Neural progenitor cell (in vitro differentiated cells): ENCODE results near the gene E2F2. TPM values are rescaled to one million over a fixed set of nuclear protein-coding genes. Genes with fewer than 3 reads are reported as not detected.

Source experiments
- DNase-seq: peaks from one replicate; pipeline ENCODE4 v3.0.0-alpha.2; 2016; ENCODE audit warnings: low spot score
- H2AFZ ChIP-seq: fragments of 200-600 bp; sonication (generic); replicated peaks from 2 replicates; pipeline ENCODE4 v1.6.1; 2016; ENCODE audit warnings: antibody characterized with exemption
- H3F3A ChIP-seq: fragments of 200-600 bp; sonication (generic); 2 replicates; pipeline ENCODE4 v1.6.1; 2016; ENCODE audit warnings: antibody characterized with exemption, low read depth
- H3K27ac ChIP-seq: fragments of 200-600 bp; sonication (generic); 2 replicates; pipeline ENCODE4 v1.5.1; 2016; ENCODE audit warnings: mild to moderate bottlenecking
- H3K27me3 ChIP-seq: fragments of 200-600 bp; sonication (generic); 2 replicates; pipeline ENCODE4 v1.6.1; 2016; ENCODE audit warnings: mild to moderate bottlenecking, moderate library complexity
- H3K36me3 ChIP-seq: fragments of 200-600 bp; sonication (generic); 2 replicates; pipeline ENCODE4 v1.5.1; 2016
- H3K4me1 ChIP-seq: fragments of 200-600 bp; sonication (generic); 2 replicates; pipeline ENCODE4 v1.6.1; 2016; ENCODE audit warnings: mixed run types
- H3K4me2 ChIP-seq: fragments of 200-600 bp; sonication (generic); 2 replicates; pipeline ENCODE4 v1.6.1; 2016
- H3K4me3 ChIP-seq: fragments of 200-600 bp; sonication (generic); 2 replicates; pipeline ENCODE4 v1.5.1; 2016
- H3K79me2 ChIP-seq: fragments of 200-600 bp; sonication (generic); 2 replicates; pipeline ENCODE4 v1.6.1; 2016; ENCODE audit warnings: low read depth
- H3K9ac ChIP-seq: fragments of 200-600 bp; sonication (generic); 2 replicates; pipeline ENCODE4 v1.6.1; 2016
- H3K9me3 ChIP-seq: fragments of 200-600 bp; sonication (generic); 2 replicates; pipeline ENCODE4 v1.5.1; 2016; ENCODE audit warnings: low read depth
- H4K20me1 ChIP-seq: fragments of 200-600 bp; sonication (generic); 2 replicates; pipeline ENCODE4 v1.6.1; 2016; ENCODE audit warnings: low read depth
- H3K27ac Mint-ChIP-seq: 3 replicates; pipeline ENCODE4 v1.8.0; 2021; ENCODE audit warnings: mixed read lengths
- H3K27me3 Mint-ChIP-seq: 2 replicates; pipeline ENCODE4 v1.8.0; 2022; ENCODE audit warnings: low read depth, mild to moderate bottlenecking, inconsistent platforms, moderate library complexity, mixed read lengths; ENCODE audit not compliant: insufficient read depth
- H3K36me3 Mint-ChIP-seq: 3 replicates; pipeline ENCODE4 v1.8.0; 2021; ENCODE audit warnings: mixed read lengths
- H3K4me1 Mint-ChIP-seq: 3 replicates; pipeline ENCODE4 v1.8.0; 2021; ENCODE audit warnings: mixed read lengths
- H3K4me3 Mint-ChIP-seq: 3 replicates; pipeline ENCODE4 v1.8.0; 2021; ENCODE audit warnings: mild to moderate bottlenecking, moderate library complexity, mixed read lengths
- H3K9me3 Mint-ChIP-seq: 3 replicates; pipeline ENCODE4 v1.8.0; 2020; ENCODE audit warnings: mixed read lengths
- EZH2 ChIP-seq: fragments of 200-600 bp; sonication (generic); IDR thresholded peaks from 2 replicates; pipeline ENCODE4 v1.6.1; 2017; ENCODE audit warnings: antibody characterized with exemption, mild to moderate bottlenecking, moderate library complexity
- EZH2phosphoT487 ChIP-seq: fragments of 200-600 bp; sonication (generic); IDR thresholded peaks from 2 replicates; pipeline ENCODE4 v1.6.1; 2017; ENCODE audit warnings: antibody characterized with exemption
- total RNA-seq: library from RNA; depleted of rRNA; stranded (reverse); fragments of >200 nt; gene quantifications from 2 replicates; pipeline ENCODE4 v1.2.3, GENCODE V29; 2015; ENCODE audit warnings: low replicate concordance
- TF ChIP-seq, protein P1 (sequence below): fragments of 200-600 bp; sonication (generic); IDR thresholded peaks from 2 replicates; pipeline ENCODE4 v1.5.1; 2017; ENCODE audit warnings: antibody characterized with exemption, mild to moderate bottlenecking

The E2F2 gene
- total RNA-seq, 1 donor from 2014 or later, result 3.4 TPM

DNA sequence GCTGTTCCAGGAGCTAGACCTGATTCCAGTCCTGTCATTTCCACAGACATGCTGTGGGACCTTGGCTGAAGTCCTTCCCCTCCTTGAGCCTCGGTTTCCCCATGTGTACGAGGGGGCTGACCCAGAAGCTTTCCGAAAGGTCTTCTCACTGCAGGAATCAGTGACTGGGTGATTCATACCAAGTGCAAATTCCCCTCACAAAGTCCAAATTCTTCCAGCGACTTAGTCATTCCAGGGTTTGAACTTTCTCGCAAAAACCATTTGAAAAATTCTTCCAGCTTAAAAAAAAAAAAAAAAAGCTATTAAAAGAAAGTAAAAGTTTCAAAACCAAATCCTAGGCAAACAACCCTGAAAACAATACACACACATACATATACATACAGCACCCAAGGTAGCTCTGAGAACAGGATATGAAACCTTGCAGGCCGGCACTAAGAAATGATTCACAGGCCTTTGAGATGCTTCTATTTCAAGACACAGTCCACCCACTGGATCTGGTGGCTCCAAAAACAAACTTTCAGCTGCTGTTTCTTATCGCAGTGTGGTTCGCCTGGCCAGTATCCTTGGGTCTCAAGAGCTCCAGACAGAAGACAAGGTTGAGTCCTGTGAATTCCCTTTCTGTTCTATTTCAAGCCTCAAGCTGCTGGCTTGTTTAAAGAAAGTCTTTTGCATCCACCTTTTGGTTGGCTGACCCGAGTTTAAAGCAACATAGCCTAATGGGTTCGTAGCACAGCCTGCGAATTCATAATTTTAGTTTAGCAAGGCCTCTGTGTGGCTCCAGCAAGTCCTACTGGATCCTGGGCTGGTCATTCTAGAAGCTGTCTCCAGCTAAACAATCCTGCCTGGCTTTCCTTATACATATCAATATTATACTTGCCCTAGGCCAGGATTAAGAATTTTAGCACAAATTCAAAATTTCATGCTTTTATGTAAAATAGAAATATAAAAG, 46.3 kb upstream of the E2F2 start:
- Mint-ChIP-seq H3K4me1 (peaks cover 49% of the 10 kb centered on the region), H3K9me3 (no peaks in the 10 kb centered on the region), H3K4me3 (no peak overlapping the region), H3K36me3 (no peaks in the 10 kb centered on the region), H3K27me3 (peaks cover 3% of the 10 kb centered on the region), H3K27ac (peak overlapping the region; percentile 91)
- peak overlapping the region; percentile 33 for H2AFZ ChIP-seq
- no peak overlapping the region for H3K4me3 ChIP-seq
- no peaks in the 10 kb centered on the region for H3K36me3 ChIP-seq
- H3K27ac ChIP-seq, result no peak overlapping the region
- H3K27me3 ChIP-seq, result no peaks in the 10 kb centered on the region
- H4K20me1 ChIP-seq, result no peaks in the 10 kb centered on the region
- H3K9me3 ChIP-seq, result no peaks in the 10 kb centered on the region
- peaks cover 6% of the 10 kb centered on the region for H3K4me1 ChIP-seq
- no peak overlapping the region for H3K9ac ChIP-seq
- DNase-seq, result no peak
- H3K79me2 ChIP-seq, result no peaks in the 10 kb centered on the region
- TF ChIP-seq EZH2 (no peak), EZH2phosphoT487 (no peak)
- TF ChIP-seq, protein P1, sequence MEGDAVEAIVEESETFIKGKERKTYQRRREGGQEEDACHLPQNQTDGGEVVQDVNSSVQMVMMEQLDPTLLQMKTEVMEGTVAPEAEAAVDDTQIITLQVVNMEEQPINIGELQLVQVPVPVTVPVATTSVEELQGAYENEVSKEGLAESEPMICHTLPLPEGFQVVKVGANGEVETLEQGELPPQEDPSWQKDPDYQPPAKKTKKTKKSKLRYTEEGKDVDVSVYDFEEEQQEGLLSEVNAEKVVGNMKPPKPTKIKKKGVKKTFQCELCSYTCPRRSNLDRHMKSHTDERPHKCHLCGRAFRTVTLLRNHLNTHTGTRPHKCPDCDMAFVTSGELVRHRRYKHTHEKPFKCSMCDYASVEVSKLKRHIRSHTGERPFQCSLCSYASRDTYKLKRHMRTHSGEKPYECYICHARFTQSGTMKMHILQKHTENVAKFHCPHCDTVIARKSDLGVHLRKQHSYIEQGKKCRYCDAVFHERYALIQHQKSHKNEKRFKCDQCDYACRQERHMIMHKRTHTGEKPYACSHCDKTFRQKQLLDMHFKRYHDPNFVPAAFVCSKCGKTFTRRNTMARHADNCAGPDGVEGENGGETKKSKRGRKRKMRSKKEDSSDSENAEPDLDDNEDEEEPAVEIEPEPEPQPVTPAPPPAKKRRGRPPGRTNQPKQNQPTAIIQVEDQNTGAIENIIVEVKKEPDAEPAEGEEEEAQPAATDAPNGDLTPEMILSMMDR, result no peak
- peaks cover 5% of the 10 kb centered on the region for H3F3A ChIP-seq
- H3K4me2 ChIP-seq, result no peak overlapping the region

DNA sequence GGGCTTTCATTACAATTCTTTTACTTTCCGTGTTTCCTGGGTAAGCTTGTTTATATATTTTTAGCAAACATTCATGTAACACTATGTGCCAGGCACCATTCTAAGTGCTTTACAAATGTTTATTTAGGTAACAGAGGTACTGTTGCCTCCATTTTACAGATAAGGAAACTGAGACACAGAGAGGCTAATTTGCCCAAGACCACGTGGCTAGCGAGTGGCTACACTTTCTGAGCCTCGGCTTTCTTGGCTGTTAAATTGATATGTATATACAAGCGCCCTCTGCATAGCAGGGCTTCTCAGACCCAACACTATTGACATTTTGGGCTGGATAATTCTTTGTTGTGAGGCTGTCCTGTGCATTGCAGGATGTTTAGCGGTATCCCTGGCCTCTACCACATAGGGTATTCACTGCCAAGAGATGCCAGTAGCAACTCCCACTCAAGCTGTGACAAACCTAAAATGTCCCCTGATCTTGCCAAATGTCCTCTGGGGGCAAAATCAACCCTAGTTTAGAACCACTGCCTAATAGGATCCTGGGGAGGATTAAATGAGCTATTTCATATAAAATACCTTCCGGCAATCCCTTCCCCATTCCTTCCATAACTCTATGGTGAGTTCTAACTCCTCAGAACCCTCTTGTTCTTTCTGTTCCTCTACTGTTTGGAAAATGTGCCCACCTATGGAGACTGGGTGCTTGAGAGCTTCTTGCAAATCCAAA, 45.5 kb upstream of the E2F2 start:
- no peaks in the 10 kb centered on the region for H3K9me3 Mint-ChIP-seq
- DNase-seq, result no peak
- peaks cover 4% of the 10 kb centered on the region for H3K27me3 Mint-ChIP-seq
- H3K4me1 ChIP-seq, result peaks cover 6% of the 10 kb centered on the region
- H4K20me1 ChIP-seq, result no peaks in the 10 kb centered on the region
- H2AFZ ChIP-seq, result no peak overlapping the region
- no peak overlapping the region for H3K27ac ChIP-seq
- no peaks in the 10 kb centered on the region for H3K9me3 ChIP-seq
- H3K79me2 ChIP-seq, result no peaks in the 10 kb centered on the region
- peaks cover 5% of the 10 kb centered on the region for H3F3A ChIP-seq
- no peaks in the 10 kb centered on the region for H3K36me3 ChIP-seq
- H3K36me3 Mint-ChIP-seq, result no peaks in the 10 kb centered on the region
- peaks cover 50% of the 10 kb centered on the region for H3K4me1 Mint-ChIP-seq
- no peak overlapping the region for H3K9ac ChIP-seq
- H3K4me3 ChIP-seq, result no peak overlapping the region
- TF ChIP-seq EZH2phosphoT487 (no peak), EZH2 (no peak)
- TF ChIP-seq, protein P1, result no peak
- H3K27ac Mint-ChIP-seq, result peak overlapping the region; percentile 91
- H3K4me3 Mint-ChIP-seq, result no peak overlapping the region
- H3K4me2 ChIP-seq, result no peak overlapping the region
- no peaks in the 10 kb centered on the region for H3K27me3 ChIP-seq

DNA sequence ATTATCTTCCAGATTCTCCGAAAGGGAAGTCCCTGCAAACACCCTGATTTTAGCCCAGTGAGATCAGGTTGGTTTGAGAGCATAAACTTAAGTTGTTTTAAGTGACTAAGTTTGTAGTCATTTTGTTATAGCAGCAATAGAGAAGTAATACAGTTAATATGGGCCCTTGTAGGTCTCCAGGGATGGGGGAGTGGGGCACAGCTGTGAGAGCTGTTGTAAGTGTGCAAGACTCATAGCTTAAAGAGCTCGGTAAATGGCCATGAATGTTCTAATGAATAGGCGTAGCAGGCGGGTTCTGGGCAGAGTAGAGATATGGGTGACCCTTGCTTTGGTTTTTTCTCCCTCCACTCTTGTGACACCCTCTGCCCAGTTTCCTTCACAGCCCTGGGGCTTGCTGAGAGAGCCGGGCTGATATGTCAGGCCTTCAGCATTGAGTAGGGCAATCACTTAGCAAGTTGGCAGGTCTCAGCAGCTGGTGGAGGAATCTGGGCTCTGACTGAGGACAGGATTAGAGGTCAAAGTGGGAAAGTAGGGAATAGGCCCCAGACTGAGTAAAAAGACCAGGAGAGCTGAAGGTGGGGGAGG, 44.3 kb upstream of the E2F2 start:
- H3K4me1 Mint-ChIP-seq, result peaks cover 48% of the 10 kb centered on the region
- no peak overlapping the region for H3K9ac ChIP-seq
- no peaks in the 10 kb centered on the region for H3K36me3 Mint-ChIP-seq
- H3F3A ChIP-seq, result peaks cover 10% of the 10 kb centered on the region
- H3K27me3 Mint-ChIP-seq, result peaks cover 7% of the 10 kb centered on the region
- no peaks in the 10 kb centered on the region for H3K9me3 ChIP-seq
- no peak overlapping the region for H2AFZ ChIP-seq
- no peaks in the 10 kb centered on the region for H3K36me3 ChIP-seq
- no peak for DNase-seq
- H3K79me2 ChIP-seq, result no peaks in the 10 kb centered on the region
- no peaks in the 10 kb centered on the region for H3K9me3 Mint-ChIP-seq
- H3K27ac Mint-ChIP-seq, result no peak overlapping the region
- no peak overlapping the region for H3K27ac ChIP-seq
- H3K4me3 ChIP-seq, result no peak overlapping the region
- no peaks in the 10 kb centered on the region for H4K20me1 ChIP-seq
- H3K4me2 ChIP-seq, result no peak overlapping the region
- TF ChIP-seq EZH2, result no peak
- TF ChIP-seq, protein P1, result no peak
- TF ChIP-seq EZH2phosphoT487, result no peak
- H3K27me3 ChIP-seq, result no peaks in the 10 kb centered on the region
- peaks cover 9% of the 10 kb centered on the region for H3K4me1 ChIP-seq
- H3K4me3 Mint-ChIP-seq, result no peak overlapping the region
